Astrocyte (in vitro differentiated cells and primary cell): ENCODE measurements around the gene SGCA. TPM values are rescaled to one million over a fixed set of nuclear protein-coding genes. Genes with fewer than 3 reads are reported as not detected.

ENCODE experiments used
- DNase-seq: peaks from one replicate; pipeline ENCODE4 v3.0.0-alpha.2; 2010; ENCODE audit warnings: low read depth
- FAIRE-seq: peaks from 2 replicates; lab custom pipeline; 2011; peaks lifted over from hg19 to GRCh38; lab: Jason Lieb, UNC
- H2AFZ ChIP-seq: 2 replicates; pipeline ENCODE4 v1.6.0; 2012; ENCODE audit warnings: low read depth, low read length, inconsistent platforms
- H3K27ac ChIP-seq: 2 replicates; pipeline ENCODE4 v1.5.1; 2011; ENCODE audit warnings: low read depth, low read length, inconsistent platforms
- H3K27me3 ChIP-seq: 2 replicates; pipeline ENCODE4 v1.6.0; 2011; ENCODE audit warnings: low read length, inconsistent platforms; ENCODE audit not compliant: insufficient read depth
- H3K36me3 ChIP-seq: 2 replicates; pipeline ENCODE4 v1.5.1; 2011; ENCODE audit warnings: low read length, inconsistent platforms; ENCODE audit not compliant: insufficient read depth
- H3K4me1 ChIP-seq: 2 replicates; pipeline ENCODE4 v1.5.1; 2011; ENCODE audit warnings: low read length, inconsistent platforms; ENCODE audit not compliant: insufficient read depth
- H3K4me2 ChIP-seq: 2 replicates; pipeline ENCODE4 v1.6.0; 2012; ENCODE audit warnings: low read length, inconsistent platforms
- H3K4me3 ChIP-seq: 2 replicates; pipeline ENCODE4 v1.5.1; 2011; ENCODE audit warnings: low read depth, mild to moderate bottlenecking, low read length, inconsistent platforms; ENCODE audit not compliant: insufficient read depth
- H3K79me2 ChIP-seq: 2 replicates; pipeline ENCODE4 v1.6.0; 2012; ENCODE audit warnings: mild to moderate bottlenecking, low read length, inconsistent platforms; ENCODE audit not compliant: insufficient read depth
- H3K9ac ChIP-seq: 2 replicates; pipeline ENCODE4 v1.6.0; 2012; ENCODE audit warnings: mild to moderate bottlenecking, low read length, inconsistent platforms
- H3K9me3 ChIP-seq: 2 replicates; pipeline ENCODE4 v1.5.1; 2012; ENCODE audit warnings: low read depth, mild to moderate bottlenecking, low read length, inconsistent platforms; ENCODE audit not compliant: insufficient read depth
- H4K20me1 ChIP-seq: 2 replicates; pipeline ENCODE4 v1.6.0; 2012; ENCODE audit warnings: low read length, inconsistent platforms; ENCODE audit not compliant: insufficient read depth
- H3K27ac Mint-ChIP-seq: one replicate; pipeline ENCODE4 v1.8.0; 2021; ENCODE audit warnings: mild to moderate bottlenecking, mixed read lengths; ENCODE audit not compliant: unreplicated experiment
- H3K27me3 Mint-ChIP-seq: one replicate; pipeline ENCODE4 v1.8.0; 2021; ENCODE audit warnings: low read depth, mixed read lengths; ENCODE audit not compliant: unreplicated experiment
- H3K36me3 Mint-ChIP-seq: one replicate; pipeline ENCODE4 v1.8.0; 2021; ENCODE audit warnings: low read depth, mixed read lengths; ENCODE audit not compliant: unreplicated experiment
- H3K4me1 Mint-ChIP-seq: one replicate; pipeline ENCODE4 v1.8.0; 2021; ENCODE audit warnings: low read depth, mixed read lengths; ENCODE audit not compliant: unreplicated experiment
- H3K4me3 Mint-ChIP-seq: one replicate; pipeline ENCODE4 v1.8.0; 2021; ENCODE audit warnings: mild to moderate bottlenecking, moderate library complexity, mixed read lengths; ENCODE audit not compliant: unreplicated experiment
- H3K9me3 Mint-ChIP-seq: one replicate; pipeline ENCODE4 v1.8.0; 2021; ENCODE audit warnings: mild to moderate bottlenecking, mixed read lengths; ENCODE audit not compliant: unreplicated experiment
- EZH2 ChIP-seq: IDR thresholded peaks from 2 replicates; pipeline ENCODE4 v1.6.1; 2012; ENCODE audit warnings: mild to moderate bottlenecking, low read length, inconsistent platforms; ENCODE audit not compliant: insufficient read depth
- total RNA-seq: library from RNA; stranded (reverse); gene quantifications from 2 replicates; pipeline ENCODE4 v1.2.1, GENCODE V29; 2021
- TF ChIP-seq, protein P1 (sequence below): IDR thresholded peaks from 2 replicates; pipeline ENCODE4 v1.5.1; 2011; ENCODE audit warnings: low read depth, mild to moderate bottlenecking, inconsistent platforms, low read length, moderate library complexity; ENCODE audit not compliant: insufficient read depth

Gene SGCA
- total RNA-seq, 1 donor from 2014 or later, result 0.32 TPM

DNA sequence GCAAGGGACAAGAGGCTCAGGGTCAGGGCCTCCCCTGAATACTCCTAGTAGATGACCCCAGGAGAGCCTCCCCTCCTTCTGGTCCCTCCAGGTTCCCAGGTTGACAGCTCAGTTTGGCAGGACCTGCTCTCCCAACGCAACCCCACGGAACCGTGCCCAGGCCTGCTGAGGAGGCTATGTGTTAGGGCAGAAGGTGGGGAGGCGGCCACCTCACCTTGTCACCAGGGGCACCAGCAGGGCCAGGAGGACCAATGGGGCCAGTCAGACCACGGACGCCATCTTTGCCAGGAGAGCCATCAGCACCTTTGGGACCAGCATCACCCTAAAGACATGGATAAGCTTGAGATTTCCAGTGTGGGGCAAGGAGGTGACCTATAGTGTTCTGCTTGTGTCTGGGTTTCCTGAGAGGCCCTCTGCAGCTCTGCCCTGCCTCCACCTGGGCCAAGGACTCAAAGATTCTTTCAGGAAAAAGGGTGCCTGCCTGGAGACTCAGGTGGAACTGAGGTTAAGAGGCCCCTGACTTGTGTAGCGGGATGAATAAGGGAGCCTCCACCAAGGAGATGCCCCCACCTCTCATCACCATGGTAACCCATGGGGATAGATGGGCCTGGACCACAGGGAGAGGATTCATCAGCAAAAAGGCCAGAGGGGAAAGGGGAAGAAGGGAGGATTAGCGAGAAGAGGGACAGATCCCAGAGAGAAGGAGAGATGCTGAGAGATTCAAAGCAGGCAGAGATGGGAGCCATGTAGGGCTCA lies 25.0 kb downstream of the SGCA start:
- Histone ChIP-seq H3K4me3 (no peak overlapping the region), H3K9ac (peak overlapping the region; percentile 61), H3K36me3 (peaks cover 88% of the 10 kb centered on the region), H3K4me1 (peaks cover 82% of the 10 kb centered on the region), H3K27me3 (no peaks in the 10 kb centered on the region), H4K20me1 (peaks cover 99% of the 10 kb centered on the region), H3K79me2 (peaks cover 70% of the 10 kb centered on the region), H2AFZ (no peak overlapping the region), H3K27ac (peak overlapping the region; percentile 79), H3K9me3 (no peaks in the 10 kb centered on the region), H3K4me2 (peak overlapping the region; percentile 32)
- Mint-ChIP-seq H3K27me3 (no peaks in the 10 kb centered on the region), H3K4me3 (peak overlapping the region; percentile 73), H3K27ac (peak overlapping the region; percentile 97), H3K4me1 (peaks cover 57% of the 10 kb centered on the region), H3K9me3 (no peaks in the 10 kb centered on the region), H3K36me3 (peaks cover 32% of the 10 kb centered on the region)
- TF ChIP-seq, protein P1, sequence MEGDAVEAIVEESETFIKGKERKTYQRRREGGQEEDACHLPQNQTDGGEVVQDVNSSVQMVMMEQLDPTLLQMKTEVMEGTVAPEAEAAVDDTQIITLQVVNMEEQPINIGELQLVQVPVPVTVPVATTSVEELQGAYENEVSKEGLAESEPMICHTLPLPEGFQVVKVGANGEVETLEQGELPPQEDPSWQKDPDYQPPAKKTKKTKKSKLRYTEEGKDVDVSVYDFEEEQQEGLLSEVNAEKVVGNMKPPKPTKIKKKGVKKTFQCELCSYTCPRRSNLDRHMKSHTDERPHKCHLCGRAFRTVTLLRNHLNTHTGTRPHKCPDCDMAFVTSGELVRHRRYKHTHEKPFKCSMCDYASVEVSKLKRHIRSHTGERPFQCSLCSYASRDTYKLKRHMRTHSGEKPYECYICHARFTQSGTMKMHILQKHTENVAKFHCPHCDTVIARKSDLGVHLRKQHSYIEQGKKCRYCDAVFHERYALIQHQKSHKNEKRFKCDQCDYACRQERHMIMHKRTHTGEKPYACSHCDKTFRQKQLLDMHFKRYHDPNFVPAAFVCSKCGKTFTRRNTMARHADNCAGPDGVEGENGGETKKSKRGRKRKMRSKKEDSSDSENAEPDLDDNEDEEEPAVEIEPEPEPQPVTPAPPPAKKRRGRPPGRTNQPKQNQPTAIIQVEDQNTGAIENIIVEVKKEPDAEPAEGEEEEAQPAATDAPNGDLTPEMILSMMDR, result no peak
- no peak for TF ChIP-seq EZH2
- no peak for FAIRE-seq
- DNase-seq, result peak; percentile 65

DNA sequence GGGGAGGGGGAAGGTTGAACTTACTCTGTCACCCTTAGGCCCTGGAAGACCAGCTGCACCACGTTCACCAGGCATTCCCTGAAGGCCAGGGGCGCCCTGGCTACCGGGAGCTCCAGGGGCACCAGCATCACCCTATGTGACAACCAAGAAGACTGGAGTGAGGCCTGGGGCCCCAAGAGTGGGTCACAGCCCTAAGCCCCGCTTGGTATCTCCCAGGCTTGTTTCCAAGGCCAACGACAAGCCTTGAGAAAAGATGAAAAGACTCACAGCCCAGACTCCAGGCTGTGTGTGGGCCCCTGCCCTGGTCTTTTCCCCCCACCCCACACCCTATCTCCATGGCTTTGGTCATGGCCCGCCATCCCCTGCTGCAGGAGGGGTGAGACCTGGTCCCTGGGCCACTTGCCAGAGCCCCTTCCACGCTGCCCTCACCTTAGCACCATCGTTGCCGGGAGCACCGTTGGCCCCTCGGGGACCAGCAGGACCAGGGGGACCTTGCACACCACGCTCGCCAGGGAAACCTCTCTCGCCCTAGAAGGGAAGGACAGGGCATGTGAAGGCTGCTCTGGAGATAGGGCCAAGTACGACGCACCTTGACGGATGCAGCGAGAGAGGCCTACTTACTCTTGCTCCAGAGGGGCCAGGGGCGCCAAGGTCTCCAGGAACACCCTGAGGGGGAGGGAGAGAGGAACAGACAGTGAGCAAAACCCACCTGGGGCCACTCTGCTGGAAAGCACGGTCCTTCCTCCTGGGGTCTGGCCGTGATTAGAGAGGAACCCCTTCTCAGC lies 25.7 kb downstream of the SGCA start:
- Histone ChIP-seq H3K9me3 (no peaks in the 10 kb centered on the region), H3K4me2 (peak overlapping the region; percentile 32), H3K9ac (peak overlapping the region; percentile 61), H3K4me3 (no peak overlapping the region), H2AFZ (no peak overlapping the region), H3K4me1 (peaks cover 85% of the 10 kb centered on the region), H3K79me2 (peaks cover 73% of the 10 kb centered on the region), H4K20me1 (peaks cover 99% of the 10 kb centered on the region), H3K27me3 (no peaks in the 10 kb centered on the region), H3K36me3 (peaks cover 88% of the 10 kb centered on the region), H3K27ac (peak overlapping the region; percentile 79)
- TF ChIP-seq EZH2, result no peak
- Mint-ChIP-seq H3K9me3 (no peaks in the 10 kb centered on the region), H3K4me1 (peaks cover 56% of the 10 kb centered on the region), H3K27ac (peak overlapping the region; percentile 97), H3K27me3 (no peaks in the 10 kb centered on the region), H3K4me3 (peak overlapping the region; percentile 73), H3K36me3 (peaks cover 34% of the 10 kb centered on the region)
- FAIRE-seq, result no peak
- DNase-seq, result peak; percentile 50

DNA sequence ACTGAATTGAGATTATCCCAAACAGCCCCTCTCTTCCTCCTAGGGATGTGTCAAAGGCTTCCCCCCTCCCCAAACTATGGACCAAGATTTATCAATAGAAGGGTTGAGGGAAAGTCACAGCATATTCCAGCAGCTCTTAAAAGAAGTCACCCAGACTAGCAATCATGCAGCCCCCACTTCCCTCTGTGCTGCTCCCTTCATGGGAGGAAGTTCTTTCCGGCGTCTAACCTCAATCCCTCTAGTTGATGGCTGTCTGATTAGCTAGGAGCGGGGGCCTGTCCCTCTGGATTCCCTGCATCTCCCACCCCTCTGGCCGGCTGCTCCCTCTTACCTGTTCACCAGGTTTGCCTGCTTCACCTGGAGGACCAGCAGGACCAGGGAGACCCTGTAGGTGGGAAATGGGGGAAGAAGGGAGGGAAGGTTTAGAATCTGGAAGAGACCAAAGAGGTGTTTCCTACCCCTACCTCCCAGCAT lies 26.4 kb downstream of the SGCA start:
- Mint-ChIP-seq H3K9me3 (no peaks in the 10 kb centered on the region), H3K4me3 (peak overlapping the region; percentile 40), H3K27ac (peak overlapping the region; percentile 97), H3K36me3 (peaks cover 37% of the 10 kb centered on the region), H3K27me3 (no peaks in the 10 kb centered on the region), H3K4me1 (peaks cover 59% of the 10 kb centered on the region)
- peaks cover 78% of the 10 kb centered on the region for H3K79me2 ChIP-seq
- no peaks in the 10 kb centered on the region for H3K27me3 ChIP-seq
- H3K4me2 ChIP-seq, result peak overlapping the region; percentile 32
- FAIRE-seq (no peak), DNase-seq (no peak)
- no peak for TF ChIP-seq EZH2
- TF ChIP-seq, protein P1, result no peak
- H3K4me1 ChIP-seq, result peaks cover 85% of the 10 kb centered on the region
- peaks cover 88% of the 10 kb centered on the region for H3K36me3 ChIP-seq
- H3K27ac ChIP-seq, result peak overlapping the region; percentile 79
- H3K9ac ChIP-seq, result peak overlapping the region; percentile 61
- H4K20me1 ChIP-seq, result peaks cover 99% of the 10 kb centered on the region
- H2AFZ ChIP-seq, result no peak overlapping the region
- H3K9me3 ChIP-seq, result no peaks in the 10 kb centered on the region
- H3K4me3 ChIP-seq, result no peak overlapping the region
